Neuronal stem cell (in vitro differentiated cells): ENCODE results near the gene RPGRIP1L.
A peak's percentile ranks its signal among the peaks of the same experiment; 100 is the strongest.

Source experiments
- DNase-seq: peaks from one replicate; pipeline ENCODE4 v3.0.0-alpha.2; 2013; ENCODE audit warnings: low spot score
- H2AFZ ChIP-seq: one replicate; pipeline ENCODE4 v1.6.1; 2013; ENCODE audit warnings: mild to moderate bottlenecking, low read length, inconsistent platforms
- H2AK5ac ChIP-seq: 2 replicates; pipeline ENCODE4 v1.6.1; 2013; ENCODE audit warnings: low read depth, mild to moderate bottlenecking, inconsistent platforms, low read length, moderate library complexity, mixed read lengths
- H2BK120ac ChIP-seq: 2 replicates; pipeline ENCODE4 v1.6.1; 2013; ENCODE audit warnings: low read depth, mild to moderate bottlenecking, inconsistent platforms, low read length, moderate library complexity, mixed read lengths
- H2BK12ac ChIP-seq: one replicate; pipeline ENCODE4 v1.6.1; 2013; ENCODE audit warnings: low read length, inconsistent platforms
- H2BK15ac ChIP-seq: 2 replicates; pipeline ENCODE4 v1.6.1; 2013; ENCODE audit warnings: mild to moderate bottlenecking, low read length, inconsistent platforms, mixed read lengths
- H2BK5ac ChIP-seq: one replicate; pipeline ENCODE4 v1.6.1; 2013; ENCODE audit warnings: inconsistent platforms, mild to moderate bottlenecking, low read length, moderate library complexity
- H3K14ac ChIP-seq: one replicate; pipeline ENCODE4 v1.6.1; 2013; ENCODE audit warnings: low read length, inconsistent platforms
- H3K18ac ChIP-seq: 2 replicates; pipeline ENCODE4 v1.6.1; 2013; ENCODE audit warnings: low read length, inconsistent platforms
- H3K23ac ChIP-seq: 2 replicates; pipeline ENCODE4 v1.6.1; 2013; ENCODE audit warnings: low read depth, mild to moderate bottlenecking, mixed read lengths, low read length, inconsistent platforms; ENCODE audit not compliant: poor library complexity
- H3K27ac ChIP-seq: replicated peaks from 3 replicates; pipeline ENCODE4 v1.5.1; 2013; ENCODE audit warnings: low read length, inconsistent platforms
- H3K27me3 ChIP-seq, 3 experiments: 2 replicates each; pipeline ENCODE4 v1.6.1; 2013; ENCODE audit warnings: low read length in 3 of 3, mild to moderate bottlenecking in 2 of 3, inconsistent platforms in 1 of 3, low read depth in 1 of 3, mixed read lengths in 1 of 3, moderate library complexity in 1 of 3; ENCODE audit not compliant: control insufficient read depth in 3 of 3, insufficient read depth in 3 of 3
- H3K36me3 ChIP-seq, 2 donors: replicated peaks in 1 of 2; 2 replicates each; pipeline ENCODE4 v1.6.1; 2013; ENCODE audit warnings: low read length in 2 of 2; ENCODE audit not compliant: control insufficient read depth in 2 of 2, insufficient read depth in 2 of 2
- H3K4ac ChIP-seq: 2 replicates; pipeline ENCODE4 v1.6.1; 2013; ENCODE audit warnings: inconsistent platforms, mild to moderate bottlenecking, low read length, moderate library complexity
- H3K4me1 ChIP-seq, 2 donors: 1 replicate in 1 of 2; 2 replicates in 1 of 2; pipeline ENCODE4 v1.6.1; 2013; ENCODE audit warnings: low read length in 2 of 2, low read depth in 1 of 2; ENCODE audit not compliant: control insufficient read depth in 2 of 2, insufficient read depth in 1 of 2
- H3K4me2 ChIP-seq: one replicate; pipeline ENCODE4 v1.6.1; 2013; ENCODE audit warnings: mild to moderate bottlenecking, low read length, inconsistent platforms; ENCODE audit not compliant: insufficient read depth, poor library complexity, severe bottlenecking
- H3K4me3 ChIP-seq, 2 donors: 2 replicates each; pipeline ENCODE4 v1.5.1; 2013; ENCODE audit warnings: low read length in 2 of 2, mild to moderate bottlenecking in 2 of 2, inconsistent platforms in 1 of 2, moderate library complexity in 1 of 2
- H3K79me1 ChIP-seq: one replicate; pipeline ENCODE4 v1.6.1; 2013; ENCODE audit warnings: low read depth, mild to moderate bottlenecking, inconsistent platforms, low read length, moderate library complexity
- H3K9ac ChIP-seq: one replicate; pipeline ENCODE4 v1.6.1; 2013; ENCODE audit warnings: mild to moderate bottlenecking, low read depth, low read length, inconsistent platforms; ENCODE audit not compliant: poor library complexity
- H3K9me3 ChIP-seq, 2 donors: replicated peaks in 1 of 2; 2 replicates each; pipeline versions ENCODE3 to v1.6.1; 2013; ENCODE audit warnings: low read length in 2 of 2, mild to moderate bottlenecking in 2 of 2, inconsistent platforms in 1 of 2, low read depth in 1 of 2, mixed read lengths in 1 of 2, moderate library complexity in 1 of 2; ENCODE audit not compliant: control insufficient read depth in 2 of 2, insufficient read depth in 1 of 2
- H4K8ac ChIP-seq: one replicate; pipeline ENCODE4 v1.6.1; 2013; ENCODE audit warnings: low read depth, mild to moderate bottlenecking, inconsistent platforms, low read length, moderate library complexity
- H4K91ac ChIP-seq: one replicate; pipeline ENCODE4 v1.6.1; 2013; ENCODE audit warnings: low read length, low read depth, mild to moderate bottlenecking, inconsistent platforms; ENCODE audit not compliant: poor library complexity
- WGBS, 2 donors: extraction: QIAGEN DNeasy Blood & Tissue Kit; methylation state at CpG; one replicate each; pipeline ENCODE4 v1.1.7; 2013; ENCODE audit warnings: missing lambda C conversion rate in 2 of 2, mixed read lengths in 1 of 2; ENCODE audit not compliant: insufficient read length in 2 of 2, insufficient replicate concordance in 1 of 2; ENCODE audit errors: extremely low coverage in 2 of 2; 5-methylcytosine and 5-hydroxymethylcytosine counted together

Gene RPGRIP1L

DNA sequence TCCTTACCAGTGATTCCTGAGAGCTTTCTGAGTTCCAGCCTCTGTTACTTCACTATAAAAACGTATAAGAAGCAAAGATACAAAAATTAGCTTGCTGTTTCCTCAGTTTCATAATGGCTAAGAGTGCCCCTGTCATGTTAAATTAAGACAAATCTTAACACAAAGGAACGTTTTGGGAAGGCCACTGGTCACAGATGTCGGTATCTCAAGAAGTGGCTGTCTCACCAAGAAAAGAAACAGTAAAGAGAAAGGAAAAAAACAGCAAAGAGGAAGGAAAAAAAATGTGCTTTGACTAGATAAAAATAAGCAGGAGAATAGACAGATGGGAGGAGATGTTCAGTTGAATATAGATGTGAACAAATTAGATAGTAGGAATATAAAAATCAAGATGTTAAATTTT, 105.9 kb downstream of the RPGRIP1L start:
- Histone ChIP-seq H2AK5ac (no peak overlapping the region), H2BK120ac (no peak overlapping the region), H2BK12ac (no peak overlapping the region), H2AFZ (no peak overlapping the region), H4K91ac (no peak overlapping the region), H3K14ac (no peak overlapping the region), H2BK15ac (no peak overlapping the region), H4K8ac (no peak overlapping the region), H3K23ac (no peak overlapping the region), H3K4ac (no peak overlapping the region), H3K4me1 (no peaks in the 10 kb centered on the region), H3K27me3 (no peaks in the 10 kb centered on the region), H3K9ac (no peak overlapping the region), H3K4me3 (no peak overlapping the region), H3K4me2 (no peak overlapping the region), H3K79me1 (no peaks in the 10 kb centered on the region), H3K9me3 (peaks cover 0 to 3% of the 10 kb centered on the region in 2 donors), H3K36me3 (peaks cover 0 to 9% of the 10 kb centered on the region in 2 donors), H3K18ac (no peak overlapping the region), H3K27ac (no peak overlapping the region), H2BK5ac (no peak overlapping the region)
- no CpG with 5 or more reads among the region's 3 CpGs for WGBS, 2 donors
- no peak for DNase-seq

GRCh38 chr16:53588081-53588648, 115.5 kb downstream of the RPGRIP1L start:
- Histone ChIP-seq H2BK12ac (no peak overlapping the region), H3K14ac (no peak overlapping the region), H3K9me3 (peaks cover 0 to 2% of the 10 kb centered on the region in 2 donors), H3K23ac (no peak overlapping the region), H2AK5ac (no peak overlapping the region), H3K4me3 (no peak overlapping the region), H4K91ac (no peak overlapping the region), H3K4ac (no peak overlapping the region), H2BK120ac (no peak overlapping the region), H3K18ac (no peak overlapping the region), H2AFZ (no peak overlapping the region), H3K9ac (no peak overlapping the region), H3K4me1 (no peaks in the 10 kb centered on the region), H4K8ac (no peak overlapping the region), H2BK5ac (no peak overlapping the region), H3K36me3 (no peaks in the 10 kb centered on the region), H3K27me3 (no peaks in the 10 kb centered on the region), H3K79me1 (no peaks in the 10 kb centered on the region), H3K27ac (no peak overlapping the region), H3K4me2 (no peak overlapping the region), H2BK15ac (no peak overlapping the region)
- WGBS, 2 donors: no CpG with 5 or more reads among the region's 3 CpGs
- DNase-seq: no peak

GRCh38 chr16:53583401-53583800, 120.3 kb downstream of the RPGRIP1L start:
- no peaks in the 10 kb centered on the region for H3K36me3 ChIP-seq
- H3K27me3 ChIP-seq: no peaks in the 10 kb centered on the region
- no peaks in the 10 kb centered on the region for H3K9me3 ChIP-seq
- no peak overlapping the region for H3K14ac ChIP-seq
- no peak overlapping the region for H2BK12ac ChIP-seq
- H3K4me1 ChIP-seq: no peaks in the 10 kb centered on the region
- H3K18ac ChIP-seq: no peak overlapping the region
- H3K9ac ChIP-seq: no peak overlapping the region
- H2BK15ac ChIP-seq: no peak overlapping the region
- H2AFZ ChIP-seq: no peak overlapping the region
- H3K23ac ChIP-seq: no peak overlapping the region
- H3K27ac ChIP-seq: no peak overlapping the region
- WGBS, 2 donors: no CpG with 5 or more reads among the region's 2 CpGs
- DNase-seq: no peak
- no peak overlapping the region for H3K4ac ChIP-seq
- no peak overlapping the region for H4K91ac ChIP-seq
- no peak overlapping the region for H2AK5ac ChIP-seq
- no peak overlapping the region for H4K8ac ChIP-seq
- no peak overlapping the region for H2BK120ac ChIP-seq
- H3K4me2 ChIP-seq: no peak overlapping the region
- H2BK5ac ChIP-seq: no peak overlapping the region
- no peak overlapping the region for H3K4me3 ChIP-seq
- no peaks in the 10 kb centered on the region for H3K79me1 ChIP-seq

DNA sequence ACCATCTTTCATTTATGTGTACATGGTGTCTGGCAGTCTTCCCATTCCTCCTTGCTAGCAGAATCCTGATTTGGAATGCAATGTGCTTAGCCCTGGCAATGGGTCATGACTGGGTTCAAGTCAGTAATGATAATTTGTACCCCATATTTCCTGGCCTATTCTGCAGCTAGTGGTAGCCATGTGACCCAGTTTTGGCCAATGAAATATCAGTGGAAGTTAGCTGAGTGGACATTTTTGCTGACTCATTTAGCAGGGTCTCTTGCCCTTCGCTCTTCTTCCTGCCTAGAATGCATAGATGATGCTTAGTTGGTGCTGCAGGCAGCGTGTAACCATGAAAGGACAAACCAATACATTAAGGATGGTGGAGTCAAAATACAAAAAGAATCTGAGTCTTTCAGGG, 121.9 kb downstream of the RPGRIP1L start:
- H2AFZ ChIP-seq: peak overlapping the region; percentile 58
- H3K27ac ChIP-seq: no peak overlapping the region
- H3K4ac ChIP-seq: no peak overlapping the region
- no peak overlapping the region for H2AK5ac ChIP-seq
- H3K9ac ChIP-seq: no peak overlapping the region
- no peak overlapping the region for H3K4me3 ChIP-seq
- H2BK5ac ChIP-seq: no peak overlapping the region
- no peaks in the 10 kb centered on the region for H3K27me3 ChIP-seq
- H4K91ac ChIP-seq: no peak overlapping the region
- no peak overlapping the region for H3K23ac ChIP-seq
- no peak overlapping the region for H2BK15ac ChIP-seq
- no peak overlapping the region for H3K18ac ChIP-seq
- no peak for DNase-seq
- no peak overlapping the region for H3K14ac ChIP-seq
- H2BK12ac ChIP-seq: no peak overlapping the region
- H2BK120ac ChIP-seq: no peak overlapping the region
- H3K79me1 ChIP-seq: no peaks in the 10 kb centered on the region
- WGBS, 2 donors: no CpG with 5 or more reads among the region's 2 CpGs
- H3K4me2 ChIP-seq: no peak overlapping the region
- H3K36me3 ChIP-seq: no peaks in the 10 kb centered on the region
- no peak overlapping the region for H4K8ac ChIP-seq
- no peaks in the 10 kb centered on the region for H3K4me1 ChIP-seq
- H3K9me3 ChIP-seq: no peaks in the 10 kb centered on the region
